H9 (cell line): Measurements from ENCODE around the gene OR2F2. TPM values are rescaled to one million over a fixed set of nuclear protein-coding genes. Genes with fewer than 3 reads are reported as not detected.

Source experiments
- DNase-seq: peaks from one replicate; pipeline ENCODE4 v3.0.0-alpha.2; 2017
- H2AFZ ChIP-seq: one replicate; pipeline ENCODE4 v1.6.1; 2013; ENCODE audit warnings: mild to moderate bottlenecking, low read length, control low read depth, moderate library complexity
- H2AK5ac ChIP-seq: 2 replicates; pipeline ENCODE4 v1.6.1; 2013; ENCODE audit warnings: low read length, control low read depth, mixed read lengths; ENCODE audit not compliant: insufficient read length
- H2BK120ac ChIP-seq: one replicate; pipeline ENCODE4 v1.6.1; 2013; ENCODE audit warnings: low read depth, mild to moderate bottlenecking, low read length, control low read depth, inconsistent platforms; ENCODE audit not compliant: poor library complexity, severe bottlenecking
- H2BK12ac ChIP-seq: 2 replicates; pipeline ENCODE4 v1.6.1; 2013; ENCODE audit warnings: low read length, control low read depth, mixed read lengths, low read depth; ENCODE audit not compliant: insufficient read length
- H2BK15ac ChIP-seq: 2 replicates; pipeline ENCODE4 v1.6.1; 2013; ENCODE audit warnings: low read depth, low read length, control low read depth
- H2BK20ac ChIP-seq: one replicate; pipeline ENCODE4 v1.6.1; 2013; ENCODE audit warnings: low read depth, mild to moderate bottlenecking, low read length, control low read depth, inconsistent platforms; ENCODE audit not compliant: poor library complexity, severe bottlenecking
- H2BK5ac ChIP-seq: 2 replicates; pipeline ENCODE4 v1.6.1; 2013; ENCODE audit warnings: low read length, control low read depth, mixed read lengths; ENCODE audit not compliant: insufficient read length
- H3K14ac ChIP-seq: 2 replicates; pipeline ENCODE4 v1.6.1; 2013; ENCODE audit warnings: low read length, control low read depth; ENCODE audit not compliant: insufficient read depth
- H3K18ac ChIP-seq: 2 replicates; pipeline ENCODE4 v1.6.1; 2013; ENCODE audit warnings: low read depth, mild to moderate bottlenecking, mixed read lengths, low read length, control low read depth; ENCODE audit not compliant: insufficient read length
- H3K23ac ChIP-seq: 2 replicates; pipeline ENCODE4 v1.6.1; 2013; ENCODE audit warnings: low read length, control low read depth, mixed read lengths, low read depth; ENCODE audit not compliant: insufficient read length
- H3K23me2 ChIP-seq: 2 replicates; pipeline ENCODE4 v1.6.1; 2013; ENCODE audit warnings: low read depth, mild to moderate bottlenecking, mixed read lengths, low read length, control low read depth; ENCODE audit not compliant: insufficient read length, poor library complexity, severe bottlenecking
- H3K27ac ChIP-seq: 2 replicates; pipeline ENCODE4 v1.5.1; 2013; ENCODE audit warnings: low read length, control low read depth, mixed read lengths, low read depth; ENCODE audit not compliant: insufficient read length
- H3K27me3 ChIP-seq: 2 replicates; pipeline ENCODE4 v1.6.1; 2013; ENCODE audit warnings: low read length, control low read depth, inconsistent platforms; ENCODE audit not compliant: insufficient read depth
- H3K4ac ChIP-seq: 2 replicates; pipeline ENCODE4 v1.6.1; 2013; ENCODE audit warnings: low read depth, mild to moderate bottlenecking, control low read depth, inconsistent platforms, low read length, moderate library complexity
- H3K4me1 ChIP-seq: 2 replicates; pipeline ENCODE4 v1.6.1; 2013; ENCODE audit warnings: low read length, control low read depth, inconsistent platforms; ENCODE audit not compliant: insufficient read depth
- H3K4me2 ChIP-seq: 2 replicates; pipeline ENCODE4 v1.6.1; 2013; ENCODE audit warnings: low read length, control low read depth, mixed read lengths; ENCODE audit not compliant: insufficient read length, insufficient read depth
- H3K56ac ChIP-seq: 2 replicates; pipeline ENCODE4 v1.6.1; 2013; ENCODE audit warnings: low read depth, mild to moderate bottlenecking, mixed read lengths, low read length, control low read depth; ENCODE audit not compliant: insufficient read length
- H3K79me1 ChIP-seq: 2 replicates; pipeline ENCODE4 v1.6.1; 2013; ENCODE audit warnings: low read depth, mild to moderate bottlenecking, moderate library complexity, low read length, control low read depth, inconsistent platforms; ENCODE audit not compliant: insufficient read depth, poor library complexity, severe bottlenecking
- H3K79me2 ChIP-seq: 2 replicates; pipeline ENCODE4 v1.6.1; 2013; ENCODE audit warnings: low read length, control low read depth, inconsistent platforms; ENCODE audit not compliant: insufficient read depth
- H3K9ac ChIP-seq: 2 replicates; pipeline ENCODE4 v1.6.1; 2013; ENCODE audit warnings: low read length, control low read depth, mixed read lengths; ENCODE audit not compliant: insufficient read length; ENCODE audit errors: extremely low read depth
- H3K9me3 ChIP-seq: one replicate; pipeline ENCODE4 v1.6.1; 2013; ENCODE audit warnings: low read depth, low read length, inconsistent platforms; ENCODE audit not compliant: control insufficient read depth
- H3T11ph ChIP-seq: one replicate; pipeline ENCODE4 v1.6.1; 2013; ENCODE audit warnings: mild to moderate bottlenecking, low read length, control low read depth, inconsistent platforms
- H4K20me1 ChIP-seq: one replicate; pipeline ENCODE4 v1.6.1; 2013; ENCODE audit not compliant: control insufficient read depth, insufficient read length, insufficient read depth
- H4K5ac ChIP-seq: 2 replicates; pipeline ENCODE4 v1.6.1; 2013; ENCODE audit warnings: low read depth, mild to moderate bottlenecking, mixed read lengths, low read length, control low read depth; ENCODE audit not compliant: insufficient read length
- H4K8ac ChIP-seq: replicated peaks from 2 replicates; pipeline ENCODE4 v1.6.1; 2013; ENCODE audit warnings: low read length, control low read depth, mixed read lengths, low read depth; ENCODE audit not compliant: insufficient read length
- H4K91ac ChIP-seq: 2 replicates; pipeline ENCODE4 v1.6.1; 2013; ENCODE audit warnings: low read depth, mild to moderate bottlenecking, moderate library complexity, mixed read lengths, low read length, control low read depth; ENCODE audit not compliant: insufficient read length
- H3K27ac Mint-ChIP-seq, 3 experiments: 2 replicates in 2 of 3; 3 replicates in 1 of 3; pipeline ENCODE4 v1.8.0; 2020 to 2021; ENCODE audit warnings: mixed read lengths in 3 of 3, mild to moderate bottlenecking in 1 of 3, moderate library complexity in 1 of 3
- H3K27me3 Mint-ChIP-seq: 2 replicates; pipeline ENCODE4 v1.8.0; 2021; ENCODE audit warnings: low read depth, mild to moderate bottlenecking, moderate library complexity, mixed read lengths
- H3K36me3 Mint-ChIP-seq, 3 experiments: 2 replicates in 2 of 3; 3 replicates in 1 of 3; pipeline ENCODE4 v1.8.0; 2020 to 2021; ENCODE audit warnings: low read depth in 3 of 3, mixed read lengths in 3 of 3; ENCODE audit not compliant: insufficient read depth in 1 of 3
- H3K4me1 Mint-ChIP-seq, 2 experiments: 2 replicates each; pipeline ENCODE4 v1.8.0; 2020; ENCODE audit warnings: mixed read lengths in 2 of 2
- H3K4me3 Mint-ChIP-seq, 2 experiments: 2 replicates in 1 of 2; 3 replicates in 1 of 2; pipeline ENCODE4 v1.8.0; 2020 to 2021; ENCODE audit warnings: mild to moderate bottlenecking in 2 of 2, mixed read lengths in 2 of 2, moderate library complexity in 1 of 2
- H3K9me3 Mint-ChIP-seq, 2 experiments: 2 replicates in 1 of 2; 3 replicates in 1 of 2; pipeline ENCODE4 v1.8.0; 2020; ENCODE audit warnings: mild to moderate bottlenecking in 2 of 2, mixed read lengths in 2 of 2, moderate library complexity in 1 of 2
- WGBS: extraction: QIAGEN DNeasy Blood & Tissue Kit; methylation state at CpG from one replicate; pipeline ENCODE4 v1.1.7; 2013; ENCODE audit warnings: missing lambda C conversion rate, low lambda C conversion rate, mixed read lengths; ENCODE audit not compliant: insufficient read length; ENCODE audit errors: extremely low coverage; 5-methylcytosine and 5-hydroxymethylcytosine counted together
- total RNA-seq: library from RNA; stranded (reverse); gene quantifications from 2 replicates; pipeline ENCODE4 v1.2.1, GENCODE V29; 2021
- TF ChIP-seq, protein P1 (sequence below): fragments of 200-600 bp; sonication (generic); conservative IDR thresholded peaks from 3 replicates; pipeline ENCODE4 v1.8.0; 2021; ENCODE audit warnings: antibody characterized with exemption, mild to moderate bottlenecking

The OR2F2 gene
- total RNA-seq, 1 experiment from 2014 or later: not detected

DNA sequence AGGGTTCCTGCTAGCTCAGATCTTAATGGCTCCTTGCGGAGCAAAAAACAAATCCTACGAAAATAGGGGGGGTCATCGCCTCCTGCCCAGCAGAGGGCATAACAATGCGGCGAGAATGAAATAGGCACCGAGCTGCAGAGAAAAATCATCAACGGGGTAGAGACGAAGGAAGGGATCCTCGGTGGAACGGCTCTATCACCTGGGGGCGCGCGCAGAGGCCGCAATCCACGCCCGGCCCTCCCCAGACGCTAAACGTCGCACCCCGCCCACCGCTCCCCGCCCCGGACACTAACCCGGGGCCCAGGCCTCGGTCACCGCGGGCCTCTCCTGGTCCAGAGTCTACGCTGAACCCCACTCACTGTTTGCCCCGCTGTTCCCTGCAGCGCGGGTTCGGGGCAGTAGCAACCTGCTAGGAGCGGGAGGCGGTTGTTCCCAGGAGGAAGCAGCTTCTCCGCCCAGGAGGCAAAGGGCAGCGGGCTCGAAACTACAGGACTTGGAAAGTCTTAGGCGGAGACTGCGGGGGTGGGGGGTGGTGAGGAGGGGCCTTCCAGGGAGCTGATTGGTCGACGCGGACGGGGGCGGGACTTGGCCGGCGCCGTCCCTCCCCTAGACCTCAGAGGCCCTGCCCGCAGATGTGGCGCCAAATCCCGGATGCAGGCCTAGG is 33.2 kb upstream of the OR2F2 start, which contains the start of gene TCAF1:
TCAF1 (minus strand) TSS at position 509 of the 664 bp plus-strand sequence. CDS start 25,568 bp downstream, outside the sequence.
- H3K27me3 Mint-ChIP-seq: peaks cover 9% of the 10 kb centered on the region
- H3K18ac ChIP-seq: peak within 1 kb of the TSS; percentile 99
- H3K4me1 ChIP-seq: peaks cover 5% of the 10 kb centered on the region; the same call in 1 of the 2 replicates

More for the DNA sequence above, 33.2 kb upstream of the OR2F2 start, which contains the start of gene TCAF1:
- Histone ChIP-seq H3K4me2 (peak within 1 kb of the TSS; percentile 99), H3K23ac (no peak within 1 kb of the TSS), H3K56ac (no peak within 1 kb of the TSS), H3K9ac (peak within 1 kb of the TSS; percentile 92), H4K8ac (no peak within 1 kb of the TSS), H4K91ac (peak within 1 kb of the TSS; percentile 59), H3K27me3 (no peaks in the 10 kb centered on the region), H3K9me3 (no peaks in the 10 kb centered on the region), H4K5ac (peak within 1 kb of the TSS; percentile 70), H3K4ac (no peak within 1 kb of the TSS), H2AK5ac (no peak within 1 kb of the TSS), H3T11ph (no peak within 1 kb of the TSS), H2BK15ac (no peak within 1 kb of the TSS), H2BK5ac (peak within 1 kb of the TSS; percentile 81), H3K14ac (peak within 1 kb of the TSS; percentile 99), H2BK120ac (no peak within 1 kb of the TSS), H3K27ac (peak within 1 kb of the TSS; percentile 75), H2BK20ac (no peak within 1 kb of the TSS), H3K79me1 (no peaks in the 10 kb centered on the region), H2AFZ (no peak within 1 kb of the TSS), H3K79me2 (peaks cover 17% of the 10 kb centered on the region; the same call in 1 of the 2 replicates), H2BK12ac (peak within 1 kb of the TSS; percentile 80), H3K23me2 (peaks cover 7% of the 10 kb centered on the region), H4K20me1 (no peaks in the 10 kb centered on the region)
- peaks cover 62 to 64% of the 10 kb centered on the region in 2 experiments for H3K4me1 Mint-ChIP-seq
- peak within 1 kb of the TSS; percentile 92 to 98 for H3K4me3 Mint-ChIP-seq
- no CpG with 5 or more reads among the region's 50 CpGs for WGBS
- peak; percentile 96 for DNase-seq
- H3K9me3 Mint-ChIP-seq: no peaks in the 10 kb centered on the region; a peak in 1 of 5 replicates
- H3K36me3 Mint-ChIP-seq: peaks cover 0 to 4% (median 0%) of the 10 kb centered on the region in 3 experiments; a peak in 2 of 7 replicates
- H3K27ac Mint-ChIP-seq: peak within 1 kb of the TSS; percentile 95 to 100 (median 99)
- TF ChIP-seq, protein P1, sequence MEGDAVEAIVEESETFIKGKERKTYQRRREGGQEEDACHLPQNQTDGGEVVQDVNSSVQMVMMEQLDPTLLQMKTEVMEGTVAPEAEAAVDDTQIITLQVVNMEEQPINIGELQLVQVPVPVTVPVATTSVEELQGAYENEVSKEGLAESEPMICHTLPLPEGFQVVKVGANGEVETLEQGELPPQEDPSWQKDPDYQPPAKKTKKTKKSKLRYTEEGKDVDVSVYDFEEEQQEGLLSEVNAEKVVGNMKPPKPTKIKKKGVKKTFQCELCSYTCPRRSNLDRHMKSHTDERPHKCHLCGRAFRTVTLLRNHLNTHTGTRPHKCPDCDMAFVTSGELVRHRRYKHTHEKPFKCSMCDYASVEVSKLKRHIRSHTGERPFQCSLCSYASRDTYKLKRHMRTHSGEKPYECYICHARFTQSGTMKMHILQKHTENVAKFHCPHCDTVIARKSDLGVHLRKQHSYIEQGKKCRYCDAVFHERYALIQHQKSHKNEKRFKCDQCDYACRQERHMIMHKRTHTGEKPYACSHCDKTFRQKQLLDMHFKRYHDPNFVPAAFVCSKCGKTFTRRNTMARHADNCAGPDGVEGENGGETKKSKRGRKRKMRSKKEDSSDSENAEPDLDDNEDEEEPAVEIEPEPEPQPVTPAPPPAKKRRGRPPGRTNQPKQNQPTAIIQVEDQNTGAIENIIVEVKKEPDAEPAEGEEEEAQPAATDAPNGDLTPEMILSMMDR: peak; percentile 48; the same call in 2 of the 3 replicates
